GM23338 (cell line): ENCODE data around the gene MINDY4.

Experiments used
- CREB1 ChIP-seq: fragments of 250-450 bp; sonication (Bioruptor Pico); IDR thresholded peaks from 2 replicates; pipeline ENCODE4 v1.5.0; 2020; ENCODE audit warnings: low read depth, mild to moderate bottlenecking, moderate library complexity
- CTCF ChIP-seq, 2 experiments: fragments of 200-600 bp in 1 of 2; sonication (generic) in 1 of 2; conservative IDR thresholded peaks; 2 replicates each; pipeline versions ENCODE4 v1.5.1 to v1.6.1; 2016 to 2017; ENCODE audit warnings: antibody characterized with exemption in 2 of 2, low read depth in 2 of 2, mild to moderate bottlenecking in 2 of 2, moderate library complexity in 1 of 2
- NANOG ChIP-seq: IDR thresholded peaks from 2 replicates; pipeline ENCODE4 v1.6.1; 2016; ENCODE audit warnings: antibody characterized with exemption, borderline replicate concordance
- POLR2AphosphoS5 ChIP-seq: IDR thresholded peaks from 2 replicates; pipeline ENCODE4 v1.6.1; 2016; ENCODE audit warnings: antibody characterized with exemption, low read depth
- REST ChIP-seq: IDR thresholded peaks from one replicate; pipeline ENCODE4 v1.6.1; 2018; ENCODE audit warnings: antibody characterized with exemption; ENCODE audit not compliant: unreplicated experiment

- TF ChIP-seq CTCF (conservative IDR thresholded peaks at IDR 0.05; ENCODE audit: low read depth in 2 of 2) = no peak
- TF ChIP-seq POLR2AphosphoS5 = no peak
- TF ChIP-seq REST = no peak
- no peak for TF ChIP-seq CREB1 (CRISPR knock-in tag)
- TF ChIP-seq NANOG = no peak
Measured at GRCh38 chr7:30927040-30927439, 155.8 kb downstream of the MINDY4 start.
